Effector CD4-positive, alpha-beta T cell (primary cell): Measurements from ENCODE around the gene ZFAND2A.
"Not testable (repeated sequence)": the region's sequence is repeated elsewhere in the genome, so short reads cannot be mapped to it uniquely, and the experiment has no call there.

Source experiments
- DNase-seq: peaks from one replicate; pipeline ENCODE4 v3.0.0-alpha.2; 2020

Gene ZFAND2A

DNA sequence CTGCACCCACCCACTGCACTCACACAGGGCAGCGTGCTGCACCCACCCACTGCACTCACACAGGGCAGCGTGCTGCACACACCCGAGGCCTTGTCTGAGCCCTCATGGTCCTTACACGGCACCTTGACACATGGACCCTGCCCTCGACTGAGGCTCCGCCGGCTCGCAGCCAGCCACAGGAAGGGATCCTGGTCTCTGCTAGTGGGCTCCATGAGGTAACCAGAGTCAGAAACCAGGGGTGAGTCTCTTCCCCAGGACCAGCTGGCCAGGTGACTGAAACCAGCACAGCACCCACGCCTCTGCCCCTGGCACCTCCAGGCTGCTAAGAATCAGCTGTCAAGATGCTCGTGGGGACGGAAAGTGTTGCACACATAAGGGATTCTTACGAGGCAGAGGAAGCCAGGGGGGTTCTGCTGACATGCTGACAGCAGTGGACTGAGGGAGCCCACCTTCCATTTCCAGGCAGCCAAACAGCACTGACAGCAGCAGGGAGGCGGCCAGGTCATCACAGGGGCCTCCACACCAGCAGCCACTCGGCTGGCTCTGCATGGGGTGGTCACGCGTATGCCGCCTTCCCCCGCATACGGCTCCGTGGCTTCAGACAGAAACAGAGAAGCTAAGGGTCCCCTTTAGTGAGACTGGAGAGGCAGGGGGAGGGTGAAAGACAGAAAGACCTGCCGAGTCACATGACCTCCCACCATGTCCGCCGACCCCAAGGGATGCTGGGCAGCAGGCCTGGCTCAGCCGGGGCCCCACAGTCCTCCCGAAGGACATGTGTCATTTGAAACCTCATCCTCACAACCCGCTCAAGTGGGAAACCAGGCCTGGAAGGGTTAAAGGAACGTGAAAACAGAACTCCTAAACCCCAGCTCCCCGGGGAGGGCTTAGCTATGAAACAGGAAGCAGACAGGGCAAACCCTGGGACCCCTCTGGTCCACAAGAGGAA, 37.8 kb downstream of the ZFAND2A start:
- DNase-seq = no peak

DNA sequence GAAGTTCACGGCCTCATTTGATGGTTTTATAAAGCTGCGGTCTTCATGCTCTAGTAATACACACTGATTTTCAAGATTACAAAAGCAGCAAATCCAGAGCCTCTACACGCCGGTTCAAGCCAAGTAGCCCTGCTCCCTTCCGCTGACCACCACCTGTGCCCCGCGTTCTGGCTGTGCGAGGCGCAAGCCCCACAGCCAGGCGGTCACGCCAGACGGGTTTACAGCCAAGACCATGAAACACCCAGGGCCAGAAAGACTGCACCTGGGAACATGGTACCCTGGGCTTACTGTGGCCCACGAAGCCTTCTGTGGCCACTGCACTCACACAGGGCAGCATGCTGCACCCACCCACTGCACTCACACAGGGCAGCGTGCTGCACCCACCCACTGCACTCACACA, 38.5 kb downstream of the ZFAND2A start:
- DNase-seq = no peak

DNA sequence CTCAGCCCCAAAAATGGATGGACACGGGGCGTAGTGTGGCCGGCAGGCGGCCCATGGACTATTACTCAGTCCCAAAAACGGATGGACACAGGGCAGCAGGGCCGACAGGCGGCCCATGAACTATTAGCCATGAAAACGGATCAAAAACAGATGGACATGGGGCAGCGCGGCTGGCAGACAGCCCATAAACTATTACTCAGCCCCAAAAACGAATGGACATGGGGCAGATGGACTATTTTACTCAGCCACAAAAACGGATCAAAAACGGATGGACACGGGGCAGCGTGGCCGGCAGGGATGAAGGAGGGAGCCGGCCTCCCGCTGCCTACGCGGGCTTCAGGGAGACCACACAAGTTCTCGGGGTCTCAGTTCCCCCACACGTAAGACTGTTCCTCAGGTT, 39.2 kb downstream of the ZFAND2A start:
- no peak for DNase-seq

DNA sequence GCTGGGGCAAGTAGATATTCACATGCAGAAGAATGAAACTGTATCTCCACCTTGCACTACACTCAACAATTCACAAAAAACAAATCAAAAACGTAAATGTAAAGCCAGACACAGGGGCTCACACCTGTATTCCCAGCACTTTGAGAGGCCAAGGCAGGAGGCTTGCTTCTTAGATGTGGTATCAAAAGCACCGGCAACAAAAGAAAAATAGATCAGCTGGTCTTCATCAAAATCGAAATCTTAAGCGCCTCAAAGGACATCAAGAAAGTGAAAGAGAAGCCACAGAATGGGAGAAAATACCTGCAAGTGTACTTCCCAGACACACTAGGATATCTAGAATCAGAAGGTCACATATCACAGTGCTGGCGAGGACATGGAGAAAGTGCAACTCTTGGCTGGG, 40.8 kb downstream of the ZFAND2A start:
- no peak for DNase-seq

DNA sequence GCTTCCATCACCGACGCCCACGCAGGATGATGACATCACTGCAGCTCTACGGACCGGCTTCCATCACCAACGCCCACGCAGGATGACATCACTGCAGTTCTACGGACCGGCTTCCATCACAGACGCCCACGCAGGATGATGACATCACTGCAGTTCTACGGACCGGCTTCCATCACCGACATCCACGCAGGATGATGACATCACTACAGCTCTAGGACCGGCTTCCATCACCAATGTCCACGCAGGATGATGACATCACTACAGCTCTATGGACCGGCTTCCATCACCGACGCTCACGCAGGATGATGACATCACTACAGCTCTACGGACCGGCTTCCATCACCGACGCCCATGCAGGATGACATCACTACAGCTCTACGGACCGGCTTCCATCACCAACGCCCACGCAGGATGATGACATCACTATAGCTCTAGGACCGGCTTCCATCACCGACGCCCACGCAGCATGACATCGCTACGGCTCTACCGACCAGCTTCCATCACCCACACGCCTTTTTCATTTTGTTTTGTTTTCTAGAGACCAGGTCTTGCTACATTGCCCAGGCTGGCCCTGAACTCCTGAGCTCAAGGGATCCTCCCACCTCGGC, 42.6 kb downstream of the ZFAND2A start:
- no peak for DNase-seq

DNA sequence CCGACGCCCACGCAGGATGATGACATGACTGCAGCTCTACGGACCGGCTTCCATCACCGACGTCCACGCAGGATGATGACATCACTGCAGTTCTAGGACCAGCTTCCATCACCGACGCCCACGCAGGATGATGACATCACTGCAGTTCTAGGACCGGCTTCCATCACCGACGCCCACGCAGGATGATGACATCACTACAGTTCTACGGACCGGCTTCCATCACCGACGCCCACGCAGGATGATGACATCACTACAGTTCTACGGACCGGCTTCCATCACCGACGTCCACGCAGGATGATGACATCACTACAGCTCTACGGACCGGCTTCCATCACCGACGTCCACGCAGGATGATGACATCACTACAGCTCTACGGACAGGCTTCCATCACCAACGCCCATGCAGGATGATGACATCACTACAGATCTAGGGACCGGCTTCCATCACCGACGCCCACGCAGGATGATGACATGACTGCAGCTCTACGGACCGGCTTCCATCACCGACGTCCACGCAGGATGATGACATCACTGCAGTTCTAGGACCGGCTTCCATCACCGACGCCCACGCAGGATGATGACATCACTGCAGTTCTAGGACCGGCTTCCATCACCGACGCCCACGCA, 43.5 kb downstream of the ZFAND2A start:
- DNase-seq = not testable (repeated sequence)

DNA sequence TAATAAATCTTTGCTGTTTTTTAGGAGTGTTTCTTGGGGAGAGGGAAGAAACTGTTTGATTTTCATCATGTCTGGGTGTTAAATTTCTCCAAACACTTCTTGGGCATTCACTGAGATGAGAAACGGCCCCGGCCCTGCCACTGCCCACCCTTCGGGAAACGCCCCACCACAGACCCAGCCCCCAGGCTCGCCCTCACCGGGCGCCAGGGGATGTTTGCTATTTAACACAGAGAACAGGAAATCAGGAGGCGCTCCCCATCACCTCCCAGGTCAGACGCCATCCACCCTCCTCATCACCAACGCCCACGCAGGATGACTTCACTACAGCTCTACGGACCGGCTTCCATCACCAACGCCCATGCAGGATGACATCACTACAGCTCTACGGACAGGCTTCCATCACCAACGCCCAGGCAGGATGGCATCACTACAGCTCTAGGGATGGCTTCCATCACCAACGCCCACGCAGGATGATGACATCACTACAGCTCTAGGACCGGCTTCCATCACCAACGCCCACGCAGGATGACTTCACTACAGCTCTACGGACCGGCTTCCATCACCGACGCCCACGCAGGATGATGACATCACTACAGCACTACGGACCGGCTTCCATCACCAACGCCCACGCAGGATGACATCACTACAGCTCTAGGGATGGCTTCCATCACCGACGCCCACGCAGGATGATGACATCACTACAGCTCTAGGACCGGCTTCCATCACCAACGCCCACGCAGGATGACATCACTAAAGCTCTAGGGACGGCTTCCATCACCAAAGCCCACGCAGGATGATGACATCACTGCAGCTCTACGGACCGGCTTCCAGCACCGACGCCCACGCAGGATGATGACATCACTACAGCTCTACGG, 44.6 kb downstream of the ZFAND2A start:
- DNase-seq = not testable (repeated sequence)

DNA sequence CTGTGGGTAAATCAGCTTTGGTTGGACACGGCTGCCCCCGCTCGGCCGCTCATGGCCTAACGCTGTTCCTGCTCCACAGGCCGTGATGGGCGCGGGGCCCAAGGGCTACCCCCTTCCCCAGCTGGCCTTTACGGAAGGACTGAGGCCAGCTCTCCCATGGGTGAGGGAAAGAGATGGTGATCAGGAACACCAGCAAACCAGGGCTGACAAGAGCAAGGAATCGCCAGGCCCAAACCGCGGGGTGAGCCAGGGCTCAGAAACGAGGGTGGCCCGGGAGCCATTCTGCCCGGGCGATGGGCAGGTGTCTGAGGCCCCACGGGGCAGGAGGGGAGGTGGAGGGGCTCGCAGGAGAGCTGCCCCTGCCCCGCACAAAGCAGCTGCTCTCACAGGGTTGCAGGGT, 45.5 kb downstream of the ZFAND2A start:
- no peak for DNase-seq

DNA sequence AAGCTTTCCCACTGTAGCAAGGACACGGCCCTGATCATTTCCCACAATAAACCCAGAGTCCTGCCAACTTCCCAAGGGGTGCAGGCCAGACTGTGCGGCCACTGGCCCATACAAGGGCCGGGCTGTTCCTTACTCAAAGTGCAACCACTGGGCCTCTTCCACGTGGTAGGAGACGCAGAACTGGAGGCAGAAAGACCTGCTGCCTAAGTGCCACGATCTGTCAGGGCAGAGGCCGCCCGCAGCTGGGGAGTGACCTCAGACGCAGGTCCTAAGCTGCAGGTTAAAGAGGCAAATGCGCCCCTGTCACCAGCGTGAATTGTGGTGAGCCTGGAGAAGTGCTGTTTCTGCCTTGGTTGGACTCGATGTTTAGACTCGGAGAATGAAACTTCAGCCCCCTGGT, 45.9 kb downstream of the ZFAND2A start:
- no peak for DNase-seq

DNA sequence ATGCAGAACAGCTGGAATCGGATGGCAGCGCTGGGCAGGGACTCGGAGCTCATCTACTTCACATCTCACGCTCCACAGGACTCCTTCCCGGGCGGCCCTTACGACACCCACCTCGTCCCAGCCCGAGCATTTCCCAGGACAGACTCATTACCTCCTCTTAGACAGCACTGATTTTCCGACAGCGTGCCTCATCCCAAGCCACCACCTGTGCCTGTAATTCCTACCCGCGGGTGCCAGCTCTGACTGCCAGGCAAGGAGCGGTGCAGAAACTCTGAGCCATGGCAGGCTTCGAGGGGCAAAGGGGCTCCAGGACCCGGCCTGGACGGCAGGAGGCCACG, 46.5 kb downstream of the ZFAND2A start:
- DNase-seq = no peak

DNA sequence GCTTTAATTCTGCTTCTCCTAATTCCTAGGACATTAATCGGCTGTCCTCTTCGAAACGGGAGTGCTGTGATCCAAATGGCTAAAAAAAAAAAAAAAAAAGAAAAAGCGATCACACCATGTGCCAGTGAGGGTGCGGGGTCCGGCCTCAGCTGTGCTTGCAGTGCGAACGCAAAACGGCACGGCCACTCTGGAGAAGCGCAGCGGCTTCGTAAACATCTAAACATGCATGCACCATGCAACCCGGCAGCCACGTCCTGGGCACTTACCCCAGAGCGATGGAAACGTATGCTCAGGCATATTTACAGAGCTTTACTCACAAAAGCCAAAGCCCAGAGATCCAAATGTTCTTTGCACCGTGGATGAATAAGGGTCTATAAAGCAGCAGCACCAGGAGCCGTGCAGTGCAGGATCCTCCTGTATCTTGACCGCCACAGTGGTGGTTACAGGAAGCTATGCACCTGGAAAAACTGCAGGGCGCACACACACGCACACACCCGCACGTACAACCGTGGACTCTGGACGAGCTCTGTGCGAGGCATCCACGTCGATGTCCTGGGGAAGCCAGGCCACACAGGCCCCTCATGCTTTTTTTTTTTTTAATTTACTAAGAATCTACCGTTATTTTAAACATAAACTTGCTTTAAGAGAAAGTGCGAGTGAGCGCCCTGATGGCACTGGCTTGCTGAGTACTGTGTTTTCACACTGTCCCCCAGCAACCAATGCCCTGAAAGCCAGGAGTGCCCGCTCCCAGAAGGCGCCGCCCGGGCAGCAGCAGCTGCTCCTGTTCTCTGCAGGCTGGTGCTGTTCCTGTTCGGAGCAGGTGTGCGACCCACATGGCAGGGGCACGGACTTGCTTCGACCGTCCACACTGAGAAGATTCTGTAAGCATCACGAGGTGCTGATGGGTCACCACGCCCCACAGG, 47.1 kb downstream of the ZFAND2A start:
- DNase-seq = no peak

DNA sequence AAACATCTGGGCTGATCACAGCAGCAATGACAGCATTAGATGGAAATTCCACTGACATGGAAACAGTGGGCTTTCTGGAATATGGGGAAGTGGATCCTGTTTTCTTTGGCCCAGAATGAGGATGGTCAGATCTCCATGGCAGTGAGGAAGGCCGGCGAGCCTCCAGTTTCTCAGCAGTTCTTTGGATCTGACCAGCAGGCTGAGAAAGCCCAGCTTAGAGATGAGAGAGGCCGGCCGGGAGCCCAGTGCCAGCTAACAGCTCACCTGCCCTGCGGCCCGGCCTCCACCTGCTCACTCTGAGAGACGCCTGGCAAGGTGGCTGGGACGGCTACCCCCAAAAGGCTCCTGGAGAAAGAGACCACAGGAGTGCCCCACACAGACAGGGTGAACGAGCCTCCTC, 47.9 kb downstream of the ZFAND2A start:
- no peak for DNase-seq

DNA sequence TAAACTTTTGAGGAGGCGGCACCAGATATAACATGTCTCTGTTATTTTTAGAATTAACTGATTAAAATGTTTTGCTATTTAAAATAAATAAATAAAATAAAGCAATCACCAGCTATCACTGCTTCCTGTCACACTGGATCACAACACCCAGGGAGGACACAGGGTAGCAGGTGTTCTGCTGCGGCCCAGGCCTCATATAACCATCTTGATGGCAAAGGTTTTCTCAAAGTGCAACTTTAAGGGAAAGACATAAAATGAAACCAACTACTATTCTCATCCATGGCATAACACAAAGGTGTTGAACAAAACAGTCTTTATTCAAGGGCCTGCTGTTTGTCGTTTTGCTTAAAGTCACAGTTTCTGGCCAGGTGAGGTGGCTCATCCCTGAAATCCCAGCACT, 48.8 kb downstream of the ZFAND2A start:
- no peak for DNase-seq

DNA sequence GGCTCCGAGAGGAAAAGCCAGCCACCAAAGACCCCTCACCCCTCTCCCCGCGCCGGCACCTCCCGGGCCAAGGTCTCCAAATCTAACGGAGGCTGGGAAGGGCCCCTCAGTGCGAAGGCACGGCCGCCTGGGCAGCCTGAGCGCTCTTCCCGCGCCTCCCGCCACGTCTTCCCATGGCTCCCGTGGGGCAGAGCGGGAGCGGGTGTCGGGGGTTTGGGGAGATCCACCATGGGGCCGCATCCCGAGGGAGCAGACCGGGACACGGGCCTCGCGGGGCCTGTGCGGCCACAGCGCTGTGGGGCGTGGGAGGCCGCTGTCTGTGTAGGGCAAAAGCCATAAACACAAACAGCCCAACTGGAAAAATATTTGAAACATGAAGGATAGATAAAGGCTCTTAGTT, 49.6 kb downstream of the ZFAND2A start:
- DNase-seq = no peak

DNA sequence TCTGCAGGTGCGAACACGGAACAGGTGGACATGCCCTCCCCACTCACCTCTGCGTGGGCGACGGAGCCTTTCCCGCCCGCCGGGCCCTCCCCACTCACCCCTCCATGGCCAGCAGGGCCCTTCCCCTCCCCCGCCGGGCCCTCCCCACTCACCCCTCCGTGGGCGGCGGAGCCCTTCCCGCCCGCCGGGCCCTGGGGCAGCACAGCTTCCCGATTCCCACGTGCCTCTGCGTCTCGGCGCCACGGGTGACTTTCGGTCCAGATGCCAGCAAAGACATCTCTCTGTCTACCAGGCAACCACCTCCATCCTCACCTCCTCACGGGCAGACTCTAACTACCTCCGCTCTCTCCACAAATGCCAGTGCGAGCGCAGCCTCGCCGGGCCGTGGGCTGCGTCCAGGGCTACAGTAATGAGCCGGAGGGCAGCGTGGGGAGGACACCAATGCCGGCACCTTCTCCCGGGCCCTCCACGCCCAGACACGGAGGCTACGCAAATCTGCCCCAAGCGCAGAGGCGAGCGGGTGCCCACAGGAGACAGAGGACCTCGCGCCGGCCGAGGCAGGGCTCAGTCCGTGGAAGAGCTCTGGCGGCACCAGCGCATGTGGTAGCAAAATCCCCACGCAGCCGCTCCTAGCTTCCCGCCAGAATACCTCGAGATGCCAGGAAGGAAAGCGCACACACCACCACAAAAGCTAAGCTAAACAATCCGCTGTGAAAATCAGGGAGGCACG, 50.2 kb downstream of the ZFAND2A start:
- no peak for DNase-seq

DNA sequence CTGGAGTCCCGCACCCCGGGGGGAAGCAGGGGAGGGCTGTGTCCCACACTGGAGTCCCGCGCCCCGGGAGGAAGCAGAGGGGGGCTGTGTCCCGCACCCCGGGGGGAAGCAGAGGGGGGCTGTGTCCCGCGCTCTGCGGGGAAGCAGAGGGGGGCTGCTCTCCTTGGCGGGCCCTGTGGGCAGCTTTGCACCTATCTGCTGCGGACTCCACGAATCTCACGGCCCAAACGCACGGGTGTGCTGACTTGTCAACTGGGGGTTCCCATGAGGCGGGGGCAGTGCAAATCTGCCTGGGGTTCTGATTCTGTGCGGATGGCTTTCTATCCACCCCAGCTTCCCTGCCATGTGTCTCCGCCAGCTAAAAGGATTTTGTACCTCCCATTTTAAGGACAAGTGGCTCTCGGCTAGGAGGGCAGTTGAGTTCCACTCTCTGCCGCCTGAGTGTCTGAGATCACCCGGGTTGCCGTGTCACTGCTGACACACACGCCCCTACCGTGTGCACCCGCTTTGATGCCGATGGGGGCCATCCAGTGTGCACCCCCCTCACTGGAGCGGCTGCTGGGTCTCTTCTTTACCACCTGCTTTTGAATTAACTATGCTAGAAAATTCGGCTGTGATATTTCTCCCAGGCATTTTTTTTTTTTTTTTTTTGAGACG, 51.6 kb downstream of the ZFAND2A start:
- no peak for DNase-seq

DNA sequence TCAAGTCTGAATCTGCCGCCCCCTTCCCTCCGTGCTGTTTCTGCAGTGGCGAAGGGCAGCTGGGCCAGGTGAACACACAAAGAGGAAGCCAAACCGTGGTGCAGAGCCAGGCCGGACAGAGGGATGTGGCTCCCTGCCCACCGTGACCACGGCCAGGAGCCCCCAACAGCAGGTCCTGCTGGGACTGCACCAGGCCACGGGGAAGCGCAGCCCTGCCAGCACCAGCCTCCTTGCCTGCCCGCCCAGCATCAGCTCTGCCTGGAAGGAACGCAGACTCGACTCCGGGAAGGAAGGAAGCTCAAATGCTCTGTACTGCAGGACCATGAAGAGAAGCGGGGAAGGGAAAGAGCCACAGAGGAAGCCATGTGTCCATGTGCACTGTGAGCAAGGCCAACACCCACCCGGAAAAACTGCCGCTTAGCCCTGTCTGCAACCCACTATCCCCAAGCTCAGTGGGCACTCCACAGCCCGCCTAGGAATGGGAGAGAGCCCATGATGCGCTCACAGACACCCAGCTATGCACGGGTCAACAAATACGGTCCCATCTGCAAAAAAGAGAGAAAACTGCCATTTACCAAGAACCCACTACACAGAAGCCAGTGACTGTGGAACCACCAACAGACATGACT, 53.1 kb downstream of the ZFAND2A start:
- DNase-seq = no peak

DNA sequence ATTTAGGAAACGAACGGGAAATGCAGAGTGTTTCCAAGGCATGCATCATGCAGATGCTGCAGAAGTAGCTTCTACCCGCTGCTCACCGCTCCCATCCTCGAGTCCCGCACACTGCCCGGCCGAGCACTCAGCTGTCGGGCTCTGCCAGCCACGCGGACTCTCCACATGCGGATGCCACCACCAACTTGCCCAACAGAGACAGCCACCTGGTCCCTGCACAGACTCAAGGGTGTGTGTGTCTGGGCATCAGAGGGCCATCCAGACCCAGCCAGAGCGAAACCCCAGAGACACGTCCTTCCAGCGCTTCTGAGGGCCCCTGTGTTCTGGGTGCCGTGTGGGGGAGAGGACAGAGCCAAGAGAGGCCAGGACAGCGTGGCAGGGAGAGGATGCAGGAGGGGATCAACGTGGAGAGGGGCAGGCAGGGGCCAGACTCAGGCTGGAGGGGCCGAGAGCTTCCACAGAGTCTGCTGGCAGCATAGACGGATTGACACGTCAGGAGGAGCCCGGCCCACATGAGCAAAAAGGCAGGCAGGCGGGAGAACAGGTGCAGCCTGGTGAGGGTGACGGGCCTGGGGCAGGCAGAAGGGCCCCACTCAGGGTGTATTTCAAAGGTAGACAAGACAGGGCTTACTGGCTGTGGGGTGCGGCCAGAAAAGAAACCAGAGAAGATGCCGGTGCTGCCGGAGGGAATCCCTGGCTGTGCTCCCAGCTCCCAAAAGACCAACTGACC, 53.8 kb downstream of the ZFAND2A start:
- DNase-seq = no peak

DNA sequence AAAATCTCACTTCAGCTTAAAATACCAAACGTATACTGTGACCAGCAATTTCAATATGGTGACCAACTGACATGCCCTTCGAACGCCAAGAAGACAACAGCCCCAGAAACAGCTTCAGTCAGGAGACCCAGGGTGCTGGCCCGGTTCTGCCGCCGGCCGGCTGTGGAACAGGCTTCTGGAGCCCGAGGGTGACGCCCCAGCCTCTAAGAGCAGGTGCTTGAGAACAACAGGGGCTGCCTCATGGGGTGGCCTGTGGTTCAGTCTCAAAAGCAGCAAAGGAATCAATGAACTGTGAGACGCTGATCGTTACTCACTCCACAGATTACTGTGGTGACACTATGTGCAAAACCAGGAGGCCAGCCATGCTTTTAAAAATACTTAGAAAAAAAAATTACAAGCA, 54.8 kb downstream of the ZFAND2A start:
- no peak for DNase-seq
